ENCODE data around the gene DNAJC12.

DNAJC12 gene

GRCh38 chr10:67804395-67804678 is 33.7 kb downstream of the DNAJC12 start:
- no peak for DNase-seq (ENCODE audit: extremely low read depth, low read depth)
- H3K4me3 ChIP-seq (replicated peaks; ENCODE audit: low read depth, low read length): no peak overlapping the region
- TF ChIP-seq CTCF (IDR thresholded peaks at IDR 0.05; ENCODE audit: low read depth, low read length, missing control alignments): no peak

GRCh38 chr10:67803588-67804394 is 34.2 kb downstream of the DNAJC12 start:
- H3K4me3 ChIP-seq (replicated peaks; ENCODE audit: low read depth, low read length): no peak overlapping the region
- no peak for DNase-seq (ENCODE audit: extremely low read depth, low read depth)
- no peak for TF ChIP-seq CTCF (IDR thresholded peaks at IDR 0.05; ENCODE audit: low read depth, low read length, missing control alignments)

GRCh38 chr10:67802767-67803538 is 35.0 kb downstream of the DNAJC12 start:
- TF ChIP-seq CTCF (IDR thresholded peaks at IDR 0.05; ENCODE audit: low read depth, low read length, missing control alignments): no peak
- H3K4me3 ChIP-seq (replicated peaks; ENCODE audit: low read depth, low read length): no peak overlapping the region
- DNase-seq (ENCODE audit: extremely low read depth, low read depth): no peak

GRCh38 chr10:67801118-67801517 is 36.9 kb downstream of the DNAJC12 start:
- DNase-seq (ENCODE audit: extremely low read depth, low read depth): no peak
- no peak for TF ChIP-seq CTCF (IDR thresholded peaks at IDR 0.05; ENCODE audit: low read depth, low read length, missing control alignments)

GRCh38 chr10:67794909-67795460 is 43.0 kb downstream of the DNAJC12 start:
- TF ChIP-seq CTCF (IDR thresholded peaks at IDR 0.05; ENCODE audit: low read depth, low read length, missing control alignments): no peak
- DNase-seq (ENCODE audit: extremely low read depth, low read depth): no peak
- H3K4me3 ChIP-seq (replicated peaks; ENCODE audit: low read depth, low read length): no peak overlapping the region

More at GRCh38 chr10:67801118-67801517, 36.9 kb downstream of the DNAJC12 start:
- H3K4me3 ChIP-seq (replicated peaks; ENCODE audit: low read depth, low read length): no peak overlapping the region

- no peak for TF ChIP-seq CTCF (IDR thresholded peaks at IDR 0.05; ENCODE audit: low read depth, low read length, missing control alignments)
- no peak for DNase-seq (ENCODE audit: extremely low read depth, low read depth)
- H3K4me3 ChIP-seq (replicated peaks; ENCODE audit: low read depth, low read length): no peak overlapping the region
Observed at GRCh38 chr10:67794256-67794655, 43.7 kb downstream of the DNAJC12 start.
